ENCODE data around the gene SND1.

Gene SND1

GRCh38 chr7:128074736-128075135 lies 422.7 kb downstream of the SND1 start:
- no peak overlapping the region for H3K4me3 ChIP-seq (replicated peaks; ENCODE audit: insufficient read depth, low read length)
- no peaks in the 10 kb centered on the region for H3K27me3 ChIP-seq (ENCODE audit: insufficient read depth, poor library complexity, severe bottlenecking)
- no peak overlapping the region for H3K27ac ChIP-seq (replicated peaks)
- no peak for DNase-seq (ENCODE audit: low read depth in 1 of 2, low spot score in 1 of 2)
- TF ChIP-seq, protein P1, sequence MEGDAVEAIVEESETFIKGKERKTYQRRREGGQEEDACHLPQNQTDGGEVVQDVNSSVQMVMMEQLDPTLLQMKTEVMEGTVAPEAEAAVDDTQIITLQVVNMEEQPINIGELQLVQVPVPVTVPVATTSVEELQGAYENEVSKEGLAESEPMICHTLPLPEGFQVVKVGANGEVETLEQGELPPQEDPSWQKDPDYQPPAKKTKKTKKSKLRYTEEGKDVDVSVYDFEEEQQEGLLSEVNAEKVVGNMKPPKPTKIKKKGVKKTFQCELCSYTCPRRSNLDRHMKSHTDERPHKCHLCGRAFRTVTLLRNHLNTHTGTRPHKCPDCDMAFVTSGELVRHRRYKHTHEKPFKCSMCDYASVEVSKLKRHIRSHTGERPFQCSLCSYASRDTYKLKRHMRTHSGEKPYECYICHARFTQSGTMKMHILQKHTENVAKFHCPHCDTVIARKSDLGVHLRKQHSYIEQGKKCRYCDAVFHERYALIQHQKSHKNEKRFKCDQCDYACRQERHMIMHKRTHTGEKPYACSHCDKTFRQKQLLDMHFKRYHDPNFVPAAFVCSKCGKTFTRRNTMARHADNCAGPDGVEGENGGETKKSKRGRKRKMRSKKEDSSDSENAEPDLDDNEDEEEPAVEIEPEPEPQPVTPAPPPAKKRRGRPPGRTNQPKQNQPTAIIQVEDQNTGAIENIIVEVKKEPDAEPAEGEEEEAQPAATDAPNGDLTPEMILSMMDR (IDR thresholded peaks at IDR 0.05; ENCODE audit: insufficient read depth, low read length) = no peak
- TF ChIP-seq REST (IDR thresholded peaks at IDR 0.05; ENCODE audit: insufficient replicate concordance, low read depth) (no peak), SPI1 (IDR thresholded peaks at IDR 0.05; ENCODE audit: borderline replicate concordance, low read depth) (no peak), GABPA (IDR thresholded peaks at IDR 0.05; ENCODE audit: low read depth) (no peak), POLR2AphosphoS5 (IDR thresholded peaks at IDR 0.05; ENCODE audit: low read depth) (no peak)

DNA sequence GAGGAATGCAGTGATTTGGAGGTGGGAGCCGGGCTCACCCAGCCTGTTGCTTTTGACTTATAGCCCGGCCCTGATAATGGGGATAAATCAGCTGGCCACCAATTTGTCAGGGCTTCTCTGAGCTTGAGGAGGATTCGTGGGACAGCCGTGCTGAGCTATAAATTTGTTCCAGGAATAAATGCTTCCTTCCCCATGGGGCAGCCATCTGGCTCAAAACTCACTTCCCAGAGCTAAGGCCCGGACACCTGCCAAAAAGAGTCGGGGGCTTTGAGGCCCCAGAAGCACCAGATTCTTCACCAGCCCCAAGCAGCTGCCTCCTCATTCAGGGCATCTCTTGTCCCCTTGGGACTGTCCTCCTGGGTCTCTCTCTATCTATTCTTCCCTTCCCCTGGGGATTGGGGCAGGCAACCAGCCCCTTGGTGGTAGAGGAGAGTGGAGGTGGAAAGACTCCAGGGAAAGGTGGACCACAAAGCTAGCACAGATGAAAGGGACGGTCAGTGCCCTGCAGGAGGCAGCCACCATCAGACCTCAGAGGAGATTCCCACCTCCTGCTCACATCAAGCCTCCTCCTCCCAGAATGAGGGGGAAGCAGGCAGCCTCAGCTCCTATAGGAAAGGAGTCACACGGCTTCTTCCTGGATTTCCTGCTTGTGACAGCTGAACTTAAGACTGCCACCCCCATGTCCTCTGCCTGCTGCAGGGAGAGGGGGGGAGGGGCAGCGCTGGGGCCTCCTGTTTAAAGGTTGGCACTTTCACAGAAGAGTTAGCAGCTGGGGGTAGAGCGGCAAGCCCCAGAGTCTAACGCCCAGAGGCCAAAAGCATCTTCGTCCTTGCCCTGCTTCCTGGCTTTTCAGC lies 423.5 kb downstream of the SND1 start:
- TF ChIP-seq, protein P1 (IDR thresholded peaks at IDR 0.05; ENCODE audit: insufficient read depth, low read length) = no peak
- TF ChIP-seq POLR2AphosphoS5 (IDR thresholded peaks at IDR 0.05; ENCODE audit: low read depth) (no peak), SPI1 (IDR thresholded peaks at IDR 0.05; ENCODE audit: borderline replicate concordance, low read depth) (no peak), GABPA (IDR thresholded peaks at IDR 0.05; ENCODE audit: low read depth) (no peak), REST (IDR thresholded peaks at IDR 0.05; ENCODE audit: insufficient replicate concordance, low read depth) (no peak)
- H3K27ac ChIP-seq (replicated peaks) = no peak overlapping the region
- no peak overlapping the region for H3K4me3 ChIP-seq (replicated peaks; ENCODE audit: insufficient read depth, low read length)
- H3K27me3 ChIP-seq (ENCODE audit: insufficient read depth, poor library complexity, severe bottlenecking) = no peaks in the 10 kb centered on the region
- no peak for DNase-seq (ENCODE audit: low read depth in 1 of 2, low spot score in 1 of 2)

DNA sequence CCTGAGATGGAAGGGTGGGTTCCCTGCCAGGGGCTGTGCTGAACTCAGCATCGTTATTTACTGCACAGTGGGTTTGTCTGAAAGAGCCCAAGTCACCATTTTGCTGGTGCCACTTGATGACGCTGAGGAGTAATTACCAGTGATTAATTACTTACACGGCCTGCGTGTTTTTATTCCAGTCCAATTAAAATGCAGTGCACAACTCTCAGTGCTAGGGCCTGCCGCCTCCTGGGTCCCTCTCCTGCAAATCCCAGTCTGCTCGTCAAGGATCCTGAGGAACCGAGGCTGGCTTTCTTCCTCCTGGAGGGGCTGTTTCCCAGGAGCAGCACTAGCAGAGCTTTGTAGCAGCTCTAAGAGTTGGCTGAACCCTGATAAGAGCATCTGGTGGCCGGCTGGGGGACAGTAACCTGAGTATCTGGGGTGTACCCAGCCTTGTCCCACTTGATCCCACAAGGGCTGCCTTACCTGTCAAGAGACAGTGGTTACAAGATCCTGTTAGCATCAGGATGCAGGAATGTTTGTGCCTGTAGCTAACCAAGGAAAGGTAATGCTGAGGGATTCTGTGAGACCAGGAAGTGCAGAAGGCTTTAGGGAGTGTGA lies 424.3 kb downstream of the SND1 start:
- no peak for DNase-seq (ENCODE audit: low read depth in 1 of 2, low spot score in 1 of 2)
- H3K4me3 ChIP-seq (replicated peaks; ENCODE audit: insufficient read depth, low read length) = no peak overlapping the region
- no peak for TF ChIP-seq SPI1 (IDR thresholded peaks at IDR 0.05; ENCODE audit: borderline replicate concordance, low read depth)
- no peak for TF ChIP-seq REST (IDR thresholded peaks at IDR 0.05; ENCODE audit: insufficient replicate concordance, low read depth)
- no peak for TF ChIP-seq GABPA (IDR thresholded peaks at IDR 0.05; ENCODE audit: low read depth)
- TF ChIP-seq, protein P1 (IDR thresholded peaks at IDR 0.05; ENCODE audit: insufficient read depth, low read length) = no peak
- no peak for TF ChIP-seq POLR2AphosphoS5 (IDR thresholded peaks at IDR 0.05; ENCODE audit: low read depth)
- H3K27me3 ChIP-seq (ENCODE audit: insufficient read depth, poor library complexity, severe bottlenecking) = no peaks in the 10 kb centered on the region
- no peak overlapping the region for H3K27ac ChIP-seq (replicated peaks)

Data from HL-60 (cell line).